Measurements from ENCODE around the gene PTCH2.
"Not testable (repeated sequence)": the region's sequence is repeated elsewhere in the genome, so short reads cannot be mapped to it uniquely, and the experiment has no call there.

PTCH2 gene

DNA sequence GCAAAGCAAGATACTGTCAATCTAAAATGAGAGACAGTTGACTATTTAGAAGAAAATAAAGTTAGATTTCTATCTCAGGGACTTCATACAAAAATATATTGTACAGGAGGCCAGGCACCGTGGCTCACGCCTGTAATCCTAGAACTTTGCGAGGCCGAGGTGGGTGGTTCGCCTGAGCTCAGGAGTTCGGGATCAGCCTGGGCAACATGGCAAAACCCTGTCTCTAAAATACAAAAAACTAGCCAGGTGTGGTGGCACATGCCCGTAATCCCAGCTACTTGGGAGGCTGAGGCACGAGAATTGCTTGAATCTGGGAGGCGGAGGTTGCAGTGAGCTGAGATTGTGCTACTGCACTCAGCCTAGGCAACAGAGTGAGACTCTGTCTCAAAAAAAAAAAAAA, 27.1 kb downstream of the PTCH2 start:
- H3K9ac ChIP-seq (ENCODE audit: low read depth, low read length); H3K9me3 ChIP-seq (replicated peaks; ENCODE audit: low read length); H3K4me2 ChIP-seq (ENCODE audit: low read length); H3K27me3 ChIP-seq (ENCODE audit: control insufficient read depth, insufficient read depth, low read length); H3K4me3 ChIP-seq (ENCODE audit: low read length): not testable (repeated sequence)
- Histone ChIP-seq H3K36me3 (ENCODE audit: insufficient read depth, low read length) (peaks cover 13% of the 10 kb centered on the region), H3K4me1 (ENCODE audit: control insufficient read depth, insufficient read depth, low read length) (peaks cover 53% of the 10 kb centered on the region)

DNA sequence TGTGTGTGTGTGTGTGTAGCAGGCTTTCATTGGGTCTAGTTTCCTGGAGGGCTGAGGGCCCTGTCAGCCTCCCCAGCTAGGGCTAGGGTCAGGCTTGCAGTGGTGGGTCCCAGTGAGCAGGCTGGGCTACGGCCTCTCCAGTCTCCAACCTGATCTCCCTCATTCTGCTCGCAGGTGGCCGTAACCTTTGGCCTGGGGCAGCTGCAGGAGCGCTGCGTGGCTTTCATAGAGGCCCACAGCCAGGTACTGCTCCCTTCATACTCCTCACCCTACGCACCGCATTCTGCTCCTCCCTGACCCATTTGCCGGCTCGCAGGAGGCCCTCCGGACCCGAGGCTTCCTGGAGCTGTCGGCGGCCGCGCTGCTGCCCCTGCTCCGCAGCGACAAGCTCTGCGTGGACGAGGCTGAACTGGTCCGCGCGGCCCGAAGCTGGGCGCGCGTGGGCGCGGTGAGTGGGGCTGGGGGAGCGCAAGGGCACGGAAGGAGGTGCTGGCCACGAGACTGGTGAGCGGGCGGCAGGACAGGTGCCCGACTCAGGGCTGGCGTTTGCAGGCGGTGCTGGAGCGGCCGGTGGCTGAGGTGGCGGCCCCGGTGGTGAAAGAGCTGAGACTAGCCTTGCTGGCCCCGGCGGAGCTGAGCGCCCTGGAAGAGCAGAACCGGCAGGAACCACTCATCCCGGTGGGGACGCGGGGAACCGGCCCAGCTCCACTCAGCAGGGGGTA, 30.1 kb downstream of the PTCH2 start:
- Histone ChIP-seq H3K4me1 (ENCODE audit: control insufficient read depth, insufficient read depth, low read length) (peaks cover 66% of the 10 kb centered on the region), H3K4me3 (ENCODE audit: low read length) (peak overlapping the region; percentile 59), H3K9ac (ENCODE audit: low read depth, low read length) (no peak overlapping the region), H3K36me3 (ENCODE audit: insufficient read depth, low read length) (peaks cover 16% of the 10 kb centered on the region), H3K4me2 (ENCODE audit: low read length) (peak overlapping the region; percentile 76), H3K9me3 (replicated peaks; ENCODE audit: low read length) (no peaks in the 10 kb centered on the region), H3K27me3 (ENCODE audit: control insufficient read depth, insufficient read depth, low read length) (no peaks in the 10 kb centered on the region)

DNA sequence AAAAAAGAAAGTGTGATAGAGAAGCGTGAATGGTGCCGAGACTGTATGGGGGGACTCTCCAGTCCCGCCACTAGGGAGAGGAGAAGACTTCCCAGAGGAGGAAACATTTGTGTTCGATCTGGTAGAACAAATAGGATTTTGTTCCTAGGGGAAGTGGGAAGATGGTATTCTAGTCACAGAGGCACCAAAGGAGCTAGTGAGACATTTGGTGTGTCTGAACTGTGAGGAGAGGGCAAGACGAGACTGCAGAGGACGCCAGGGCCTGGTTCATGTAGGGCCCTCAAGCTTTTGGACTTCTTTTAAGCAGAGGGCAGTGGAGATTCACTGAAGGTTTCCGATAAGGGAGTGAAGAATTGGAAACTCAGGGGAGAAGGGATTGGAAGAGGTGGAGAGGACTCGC, 31.8 kb downstream of the PTCH2 start:
- H3K4me3 ChIP-seq (ENCODE audit: low read length), result no peak overlapping the region
- no peaks in the 10 kb centered on the region for H3K9me3 ChIP-seq (replicated peaks; ENCODE audit: low read length)
- H3K27me3 ChIP-seq (ENCODE audit: control insufficient read depth, insufficient read depth, low read length), result no peaks in the 10 kb centered on the region
- H3K9ac ChIP-seq (ENCODE audit: low read depth, low read length), result peak overlapping the region; percentile 13
- peaks cover 24% of the 10 kb centered on the region for H3K36me3 ChIP-seq (ENCODE audit: insufficient read depth, low read length)
- H3K4me2 ChIP-seq (ENCODE audit: low read length), result peak overlapping the region; percentile 10
- peaks cover 83% of the 10 kb centered on the region for H3K4me1 ChIP-seq (ENCODE audit: control insufficient read depth, insufficient read depth, low read length)

DNA sequence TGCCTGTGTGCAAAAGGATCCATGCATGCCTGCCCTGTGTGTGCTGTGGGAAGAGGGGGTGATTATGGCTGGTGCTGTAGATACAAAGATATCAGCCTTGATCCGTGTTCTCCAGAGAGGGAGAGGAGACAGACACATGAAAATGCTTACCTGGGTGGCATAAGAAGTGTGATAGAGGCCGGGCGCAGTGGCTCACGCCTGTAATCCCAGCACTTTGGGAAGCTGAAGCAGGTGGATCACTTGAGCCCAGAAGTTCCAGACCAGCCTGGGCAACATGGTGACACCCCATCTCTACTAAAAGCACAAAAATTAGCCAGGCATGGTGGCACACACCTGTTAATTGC, 32.3 kb downstream of the PTCH2 start:
- H3K9me3 ChIP-seq (replicated peaks; ENCODE audit: low read length); H3K27me3 ChIP-seq (ENCODE audit: control insufficient read depth, insufficient read depth, low read length): not testable (repeated sequence)
- peaks cover 26% of the 10 kb centered on the region for H3K36me3 ChIP-seq (ENCODE audit: insufficient read depth, low read length)
- peak overlapping the region; percentile 97 for H3K9ac ChIP-seq (ENCODE audit: low read depth, low read length)
- H3K4me3 ChIP-seq (ENCODE audit: low read length), result peak overlapping the region; percentile 65
- H3K4me2 ChIP-seq (ENCODE audit: low read length), result peak overlapping the region; percentile 82
- H3K4me1 ChIP-seq (ENCODE audit: control insufficient read depth, insufficient read depth, low read length), result peaks cover 88% of the 10 kb centered on the region

DNA sequence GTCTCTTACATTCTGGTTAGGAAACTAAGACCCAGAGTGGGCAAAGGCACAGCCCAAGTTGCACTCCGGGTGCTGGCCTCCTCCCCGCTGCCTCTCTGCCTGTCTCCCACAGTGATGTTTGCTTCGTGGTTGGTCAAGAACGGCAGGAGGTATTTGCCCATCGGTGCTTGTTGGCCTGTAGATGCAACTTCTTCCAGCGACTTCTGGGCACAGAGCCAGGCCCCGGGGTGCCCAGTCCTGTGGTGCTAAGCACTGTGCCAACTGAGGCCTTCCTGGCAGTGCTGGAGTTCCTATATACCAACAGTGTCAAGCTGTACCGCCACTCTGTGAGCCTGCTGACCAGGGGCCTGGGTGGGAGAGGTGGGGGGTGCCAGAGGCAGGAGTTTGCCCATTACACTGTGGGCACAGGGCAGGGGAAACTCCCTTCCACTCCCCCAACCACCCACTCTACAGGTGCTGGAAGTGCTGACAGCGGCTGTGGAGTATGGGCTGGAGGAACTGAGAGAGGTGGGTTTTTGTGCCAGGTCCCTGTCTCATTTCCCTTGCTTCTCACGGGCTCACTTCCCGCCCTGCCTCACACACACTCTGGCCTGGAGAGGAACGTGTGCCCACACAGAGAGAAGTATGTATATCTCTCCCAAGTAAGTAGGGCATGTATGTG, 32.8 kb downstream of the PTCH2 start:
- H3K4me3 ChIP-seq (ENCODE audit: low read length), result peak overlapping the region; percentile 65

DNA sequence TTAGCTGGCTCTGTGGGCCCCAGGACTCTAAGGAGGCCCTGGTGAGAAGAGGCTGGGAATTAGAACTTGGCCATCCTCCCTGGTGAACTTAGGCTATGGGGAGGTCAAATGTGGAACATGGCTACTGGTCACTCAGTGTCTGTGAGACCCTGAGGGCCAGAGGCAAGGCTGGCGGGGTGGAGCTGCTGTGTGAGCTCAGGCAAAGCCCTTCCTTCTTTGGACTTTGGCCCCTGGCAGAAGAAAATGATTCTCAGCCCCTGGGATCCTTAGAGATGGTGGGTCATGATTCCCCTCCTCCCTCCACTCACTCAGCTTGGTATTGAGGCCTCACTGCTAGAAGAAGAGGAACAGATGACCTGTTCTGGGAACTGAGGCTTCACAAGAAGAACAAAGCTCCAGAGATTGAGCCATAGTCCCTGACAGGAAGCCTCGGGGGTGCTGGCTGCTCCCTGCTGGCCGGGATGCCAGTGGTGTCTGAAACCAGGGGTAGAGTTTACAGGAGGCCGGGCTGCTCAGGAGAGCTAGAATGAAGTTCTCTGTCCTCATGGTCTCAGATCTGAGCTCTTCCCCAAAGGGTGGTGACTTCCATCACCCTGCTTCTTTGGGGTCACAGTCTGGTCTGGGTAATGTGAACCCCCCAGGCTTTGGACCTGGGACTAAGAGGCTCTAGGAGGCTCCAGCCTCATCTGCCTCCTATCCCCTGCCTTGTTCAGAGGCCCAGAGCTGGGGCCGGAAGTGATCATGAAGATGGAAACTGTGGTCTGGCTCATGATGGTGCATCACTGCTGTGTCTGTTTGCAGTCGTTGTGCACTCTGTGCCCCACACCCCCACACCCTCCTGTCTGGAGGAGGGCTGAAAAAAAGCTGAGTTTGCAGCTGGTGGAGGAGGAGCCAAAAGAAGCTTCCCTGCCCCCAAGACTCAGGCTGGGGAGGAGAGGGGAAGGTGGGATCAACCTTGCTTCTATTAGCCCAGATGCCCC, 33.8 kb downstream of the PTCH2 start:
- Histone ChIP-seq H3K4me1 (ENCODE audit: control insufficient read depth, insufficient read depth, low read length) (peaks cover 83% of the 10 kb centered on the region), H3K9ac (ENCODE audit: low read depth, low read length) (peak overlapping the region; percentile 97), H3K36me3 (ENCODE audit: insufficient read depth, low read length) (peaks cover 27% of the 10 kb centered on the region), H3K4me3 (ENCODE audit: low read length) (peak overlapping the region; percentile 65), H3K27me3 (ENCODE audit: control insufficient read depth, insufficient read depth, low read length) (no peaks in the 10 kb centered on the region), H3K4me2 (ENCODE audit: low read length) (peak overlapping the region; percentile 82), H3K9me3 (replicated peaks; ENCODE audit: low read length) (no peaks in the 10 kb centered on the region)

More for the DNA sequence above, 32.8 kb downstream of the PTCH2 start:
- Histone ChIP-seq H3K36me3 (ENCODE audit: insufficient read depth, low read length) (peaks cover 26% of the 10 kb centered on the region), H3K4me1 (ENCODE audit: control insufficient read depth, insufficient read depth, low read length) (peaks cover 87% of the 10 kb centered on the region), H3K9ac (ENCODE audit: low read depth, low read length) (peak overlapping the region; percentile 97), H3K4me2 (ENCODE audit: low read length) (peak overlapping the region; percentile 82), H3K9me3 (replicated peaks; ENCODE audit: low read length) (no peaks in the 10 kb centered on the region), H3K27me3 (ENCODE audit: control insufficient read depth, insufficient read depth, low read length) (no peaks in the 10 kb centered on the region)

DNA sequence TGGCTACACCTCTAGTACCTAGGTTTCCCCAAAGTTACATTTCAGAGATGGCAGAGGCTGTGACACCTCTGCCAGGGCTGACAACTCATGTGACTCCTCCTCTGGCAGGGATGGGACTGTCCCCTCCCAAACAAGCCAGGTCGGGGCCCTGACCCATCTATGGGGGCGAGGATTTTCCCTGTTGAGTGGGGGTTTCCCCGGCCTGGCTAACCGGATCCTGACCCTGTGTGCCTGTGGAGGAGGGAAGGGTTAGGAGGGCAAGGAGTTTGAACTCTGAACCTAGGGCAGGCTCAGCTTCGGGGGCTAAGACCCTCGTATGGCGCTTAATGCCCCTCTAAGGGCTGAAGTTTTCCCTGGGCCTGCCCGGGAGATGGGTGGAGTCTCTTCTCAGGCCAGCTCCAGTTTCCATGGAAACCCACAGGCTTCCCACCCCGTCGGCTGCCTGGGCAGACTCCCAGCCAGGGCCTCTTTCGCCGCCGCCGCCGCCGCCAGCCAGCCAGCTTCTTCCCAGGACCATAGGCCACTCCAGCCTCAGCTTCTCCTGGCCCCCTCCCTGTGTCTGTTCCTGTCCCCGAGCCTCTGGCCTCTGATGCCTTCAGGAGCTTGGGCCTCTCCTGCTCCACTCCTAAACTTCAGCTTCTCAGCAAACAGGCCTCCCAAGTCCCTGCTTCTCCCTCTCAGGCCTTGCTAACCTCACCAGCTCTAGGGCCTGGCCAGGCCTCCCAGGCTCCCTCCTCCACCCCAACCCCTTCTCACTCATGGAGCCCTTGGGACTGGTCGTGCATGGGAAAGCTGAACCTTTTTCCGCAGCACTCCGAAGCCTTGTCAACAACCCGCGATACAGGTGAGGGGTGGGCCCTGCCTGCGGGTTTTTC, 34.8 kb downstream of the PTCH2 start, which contains the start of gene BTBD19:
BTBD19 (plus strand) TSS at position 461 of the 875 bp plus-strand sequence; CDS start at position 759, 298 bp downstream.
- Histone ChIP-seq H3K4me2 (ENCODE audit: low read length) (peak within 1 kb of the TSS; percentile 82), H3K36me3 (ENCODE audit: insufficient read depth, low read length) (peaks cover 36% of the 10 kb centered on the region), H3K9me3 (replicated peaks; ENCODE audit: low read length) (no peaks in the 10 kb centered on the region), H3K9ac (ENCODE audit: low read depth, low read length) (peak within 1 kb of the TSS; percentile 97), H3K27me3 (ENCODE audit: control insufficient read depth, insufficient read depth, low read length) (no peaks in the 10 kb centered on the region), H3K4me3 (ENCODE audit: low read length) (peak within 1 kb of the TSS; percentile 65), H3K4me1 (ENCODE audit: control insufficient read depth, insufficient read depth, low read length) (peaks cover 83% of the 10 kb centered on the region)

DNA sequence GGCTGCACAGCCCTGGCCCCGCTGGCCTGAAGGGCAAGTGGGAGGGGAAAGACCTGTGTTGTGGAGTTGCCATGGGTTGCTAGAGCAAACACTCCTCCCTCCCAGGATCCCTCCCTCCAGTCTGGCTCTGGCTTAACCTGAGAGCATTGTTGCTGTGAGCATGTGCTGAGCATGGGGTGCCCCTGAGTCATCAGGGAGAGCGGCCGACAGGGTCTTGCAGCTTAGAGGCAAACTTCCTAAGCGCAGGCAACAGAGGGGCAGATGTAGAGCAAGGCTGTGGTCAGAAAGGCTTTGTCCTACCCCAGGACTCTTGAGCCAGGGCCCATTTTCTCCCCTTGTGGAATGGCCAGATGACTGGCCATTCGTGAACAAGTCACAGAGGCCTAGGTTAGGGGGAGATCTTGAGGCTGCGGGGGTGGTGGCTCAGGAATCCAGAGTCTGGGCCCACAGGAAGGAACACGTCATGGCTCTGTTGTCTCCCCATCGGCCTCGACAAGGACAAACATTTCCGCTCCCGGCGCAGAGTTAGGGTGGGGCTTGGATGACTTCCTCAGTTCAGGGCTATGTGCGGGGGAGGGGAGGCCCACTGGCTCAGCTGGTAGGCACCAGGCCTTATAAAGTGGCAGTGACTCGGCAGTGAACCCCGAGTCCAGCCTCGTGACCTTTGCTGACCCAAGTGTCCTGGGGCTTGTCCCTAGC, 35.5 kb downstream of the PTCH2 start:
- H3K36me3 ChIP-seq (ENCODE audit: insufficient read depth, low read length), result peaks cover 44% of the 10 kb centered on the region
- H3K4me1 ChIP-seq (ENCODE audit: control insufficient read depth, insufficient read depth, low read length), result peaks cover 84% of the 10 kb centered on the region
- H3K9ac ChIP-seq (ENCODE audit: low read depth, low read length), result peak overlapping the region; percentile 97

DNA sequence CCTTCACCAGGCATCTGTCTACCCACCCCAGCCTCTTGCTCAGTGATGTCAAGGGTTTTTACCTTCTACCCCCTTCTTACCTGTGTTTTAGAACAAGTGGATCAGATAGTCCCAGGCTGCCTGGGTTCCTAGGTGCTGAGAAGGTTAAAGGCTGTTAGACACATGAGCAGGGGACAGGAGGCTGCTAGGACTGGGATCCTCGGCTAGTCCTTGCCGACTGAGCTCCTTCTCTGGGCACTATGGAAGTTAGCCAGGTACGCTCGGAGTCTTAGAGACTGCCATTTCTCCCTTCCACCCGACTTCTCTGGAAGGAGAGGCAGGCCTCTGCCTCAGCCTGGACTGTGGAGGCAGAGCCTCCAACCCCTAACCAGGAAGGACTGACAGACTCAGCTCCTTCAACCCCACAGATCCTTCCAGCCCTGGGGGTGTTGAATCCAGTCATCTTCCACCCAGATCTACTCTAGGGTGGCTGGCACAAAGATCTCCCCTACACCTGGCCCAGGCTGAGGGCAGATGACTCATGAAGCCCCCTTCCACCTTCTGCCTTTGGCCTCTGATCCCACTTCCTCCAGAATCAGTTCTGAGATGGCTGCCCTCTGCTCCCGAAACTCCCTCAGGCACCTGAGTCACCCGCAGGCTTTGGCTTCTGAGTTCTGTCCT, 36.2 kb downstream of the PTCH2 start, which contains the start of gene DYNLT4:
DYNLT4 (minus strand) TSS at position 648 of the 660 bp plus-strand sequence. CDS start 683 bp downstream, outside the sequence.
- H3K9me3 ChIP-seq (replicated peaks; ENCODE audit: low read length), result no peaks in the 10 kb centered on the region
- H3K27me3 ChIP-seq (ENCODE audit: control insufficient read depth, insufficient read depth, low read length), result no peaks in the 10 kb centered on the region
- peak within 1 kb of the TSS; percentile 65 for H3K4me3 ChIP-seq (ENCODE audit: low read length)
- peaks cover 87% of the 10 kb centered on the region for H3K4me1 ChIP-seq (ENCODE audit: control insufficient read depth, insufficient read depth, low read length)
- peak within 1 kb of the TSS; percentile 82 for H3K4me2 ChIP-seq (ENCODE audit: low read length)
- H3K9ac ChIP-seq (ENCODE audit: low read depth, low read length), result peak within 1 kb of the TSS; percentile 97
- H3K36me3 ChIP-seq (ENCODE audit: insufficient read depth, low read length), result peaks cover 51% of the 10 kb centered on the region

More for the DNA sequence above, 35.5 kb downstream of the PTCH2 start:
- Histone ChIP-seq H3K4me2 (ENCODE audit: low read length) (peak overlapping the region; percentile 82), H3K4me3 (ENCODE audit: low read length) (peak overlapping the region; percentile 65), H3K27me3 (ENCODE audit: control insufficient read depth, insufficient read depth, low read length) (no peaks in the 10 kb centered on the region), H3K9me3 (replicated peaks; ENCODE audit: low read length) (no peaks in the 10 kb centered on the region)

All from skeletal muscle satellite cell (primary cell).